SK-N-SH (cell line): ENCODE measurements around the gene C19orf12. TPM values are rescaled to one million over a fixed set of nuclear protein-coding genes. Genes with fewer than 3 reads are reported as not detected.

Experiments
- CTCF ChIA-PET: fragments of 300-600, 350-600 bp; formaldehyde crosslinking; extraction: SDS; loops from one replicate; lab custom pipeline; 2021; lab: Yijun Ruan, JAX
- POLR2A ChIA-PET: fragments of 350-600 bp; sonication (Branson Sonifier 250); formaldehyde crosslinking; extraction: SDS; loops from one replicate; lab custom pipeline; 2020; ENCODE audit warnings: antibody characterized with exemption, inconsistent platforms; lab: Yijun Ruan, JAX
- DNase-seq: peaks from one replicate; pipeline ENCODE4 v3.0.0; 2012
- H2AFZ ChIP-seq: fragments of 200-600 bp; sonication (generic); 2 replicates; pipeline ENCODE4 v1.8.1; 2016; ENCODE audit warnings: antibody characterized with exemption, mild to moderate bottlenecking, low read depth
- H3F3A ChIP-seq: fragments of 200-600 bp; sonication (generic); replicated peaks from 2 replicates; pipeline ENCODE3; 2016; ENCODE audit warnings: antibody characterized with exemption, mild to moderate bottlenecking; ENCODE audit not compliant: insufficient read depth
- H3K27ac ChIP-seq, 2 experiments: fragments of 200-500 bp in 1 of 2; fragments of 200-600 bp in 1 of 2; sonication (Bioruptor generic) in 1 of 2; sonication (generic), shearing (Covaris generic) in 1 of 2; 2 replicates each; pipeline versions ENCODE4 v1.5.1 to v1.6.1; 2014 to 2016; ENCODE audit warnings: low read depth in 2 of 2, inconsistent platforms in 1 of 2, low read length in 1 of 2, mild to moderate bottlenecking in 1 of 2, mixed read lengths in 1 of 2
- H3K27me3 ChIP-seq: fragments of 200-600 bp; sonication (generic), shearing (Covaris generic); 2 replicates; pipeline ENCODE4 v1.6.1; 2016; ENCODE audit warnings: mixed run types; ENCODE audit not compliant: insufficient read depth
- H3K36me3 ChIP-seq, 2 experiments: fragments of 200-500 bp in 1 of 2; fragments of 200-600 bp in 1 of 2; sonication (Bioruptor generic) in 1 of 2; sonication (generic) in 1 of 2; replicated peaks in 1 of 2; 2 replicates each; pipeline versions ENCODE3 to v1.5.1; 2014 to 2016; ENCODE audit warnings: low read length in 1 of 2, mild to moderate bottlenecking in 1 of 2; ENCODE audit not compliant: insufficient read depth in 2 of 2, control insufficient read depth in 1 of 2
- H3K4me1 ChIP-seq, 2 experiments: fragments of 200-500 bp in 1 of 2; fragments of 200-600 bp in 1 of 2; sonication (Bioruptor generic) in 1 of 2; sonication (generic), shearing (Covaris generic) in 1 of 2; 2 replicates each; pipeline versions ENCODE4 v1.5.1 to v1.6.1; 2014 to 2016; ENCODE audit warnings: low read depth in 1 of 2, low read length in 1 of 2, mixed run types in 1 of 2; ENCODE audit not compliant: insufficient read depth in 2 of 2, control insufficient read depth in 1 of 2
- H3K4me2 ChIP-seq: fragments of 200-600 bp; sonication (generic), shearing (Covaris generic); 2 replicates; pipeline ENCODE4 v1.6.1; 2017; ENCODE audit warnings: mixed run types
- H3K4me3 ChIP-seq, 2 experiments: fragments of 200-500 bp in 1 of 2; fragments of 200-600 bp in 1 of 2; sonication (Bioruptor generic) in 1 of 2; sonication (generic), shearing (Covaris generic) in 1 of 2; 2 replicates each; pipeline versions ENCODE4 v1.5.1 to v1.8.1; 2014 to 2016; ENCODE audit warnings: low read depth in 2 of 2, inconsistent platforms in 1 of 2, low read length in 1 of 2, mild to moderate bottlenecking in 1 of 2, mixed read lengths in 1 of 2, moderate library complexity in 1 of 2
- H3K79me2 ChIP-seq: fragments of 200-600 bp; sonication (generic); 2 replicates; pipeline ENCODE4 v1.8.1; 2017; ENCODE audit warnings: mild to moderate bottlenecking; ENCODE audit not compliant: insufficient read depth
- H3K9ac ChIP-seq: fragments of 200-600 bp; sonication (generic); 2 replicates; pipeline ENCODE4 v1.6.1; 2017; ENCODE audit warnings: mixed run types
- H3K9me2 ChIP-seq: fragments of 200-600 bp; sonication (generic); 2 replicates; pipeline ENCODE4 v1.6.1; 2017; ENCODE audit warnings: mixed run types
- H3K9me3 ChIP-seq: fragments of 200-600 bp; sonication (generic); 2 replicates; pipeline ENCODE4 v1.6.1; 2017; ENCODE audit warnings: mixed run types, mild to moderate bottlenecking, moderate library complexity
- H4K20me1 ChIP-seq: fragments of 200-600 bp; sonication (generic); 2 replicates; pipeline ENCODE4 v1.6.1; 2017; ENCODE audit warnings: mild to moderate bottlenecking, mixed run types; ENCODE audit not compliant: insufficient read depth
- CTCF ChIP-seq: fragments of 200-600 bp; sonication (generic); IDR thresholded peaks from 2 replicates; pipeline ENCODE4 v1.6.1; 2017; ENCODE audit warnings: antibody characterized with exemption, mild to moderate bottlenecking, moderate library complexity
- EP300 ChIP-seq, 2 experiments: IDR thresholded peaks; 2 replicates each; pipeline versions ENCODE4 v1.4.0 to v1.6.1; 2012; ENCODE audit warnings: borderline replicate concordance in 1 of 2, low read depth in 1 of 2, low read length in 1 of 2
- FOSL2 ChIP-seq: IDR thresholded peaks from 2 replicates; pipeline ENCODE4 v1.4.0; 2012; ENCODE audit warnings: low read depth, mild to moderate bottlenecking, moderate library complexity, borderline replicate concordance
- GABPA ChIP-seq: IDR thresholded peaks from 2 replicates; pipeline ENCODE4 v1.4.0; 2012; ENCODE audit warnings: low read depth, mild to moderate bottlenecking
- IRF3 ChIP-seq: fragments of 150-350 bp; IDR thresholded peaks from 2 replicates; pipeline ENCODE4 v1.6.1; 2016; ENCODE audit warnings: mild to moderate bottlenecking, low read depth, low read length
- MAX ChIP-seq: IDR thresholded peaks from 2 replicates; pipeline ENCODE4 v1.4.0; 2012; ENCODE audit warnings: low read depth
- MEF2A ChIP-seq: IDR thresholded peaks from 2 replicates; pipeline ENCODE4 v1.4.0; 2012; ENCODE audit warnings: low read depth, borderline replicate concordance
- MXI1 ChIP-seq: IDR thresholded peaks from 2 replicates; pipeline ENCODE4 v1.6.1; 2012; ENCODE audit warnings: mild to moderate bottlenecking, low read depth, low read length, improper control_type of control experiment
- POLR2AphosphoS5 ChIP-seq: IDR thresholded peaks from 2 replicates; pipeline ENCODE4 v1.6.1; 2012; ENCODE audit warnings: low read depth, low read length
- SIN3A ChIP-seq: IDR thresholded peaks from 2 replicates; pipeline ENCODE4 v1.6.1; 2012; ENCODE audit warnings: low read depth, mild to moderate bottlenecking, low read length, moderate library complexity, borderline replicate concordance
- TCF12 ChIP-seq: IDR thresholded peaks from 2 replicates; pipeline ENCODE4 v1.4.0; 2012
- TEAD4 ChIP-seq: IDR thresholded peaks from 2 replicates; pipeline ENCODE4 v1.4.0; 2012; ENCODE audit warnings: mild to moderate bottlenecking, borderline replicate concordance; ENCODE audit not compliant: insufficient read depth
- YY1 ChIP-seq: IDR thresholded peaks from 2 replicates; pipeline ENCODE4 v1.4.0; 2012; ENCODE audit warnings: low read depth, mild to moderate bottlenecking
- ZBTB33 ChIP-seq: IDR thresholded peaks from 2 replicates; pipeline ENCODE4 v1.4.0; 2012; ENCODE audit warnings: low read depth, borderline replicate concordance
- WGBS: methylation state at CpG from one replicate; pipeline ENCODE4 v1.1.6; 2017; ENCODE audit warnings: low lambda C conversion rate; 5-methylcytosine and 5-hydroxymethylcytosine counted together
- polyA plus RNA-seq, 3 experiments: library from polyadenylated mRNA; depleted of rRNA; stranded (reverse); fragments of >200 nt; gene quantifications; 2 replicates each; pipeline ENCODE4 v1.2.3, GENCODE V29; 2012

The C19orf12 gene
- polyA plus RNA-seq, 1 of the 3 experiments (the other 2 are of a cell fraction) = 30.5 TPM

- no peak overlapping the region for H2AFZ ChIP-seq
- no peak overlapping the region for H3K4me3 ChIP-seq
- DNase-seq = no peak
- no peaks in the 10 kb centered on the region for H3K27me3 ChIP-seq
- POLR2A ChIA-PET = no interaction called here
- H4K20me1 ChIP-seq = no peaks in the 10 kb centered on the region
- no peak overlapping the region for H3K27ac ChIP-seq
- 55% methylated on average over 7 of the region's 7 CpGs for WGBS
- no peak for TF ChIP-seq MXI1
- no peak for TF ChIP-seq CTCF
- TF ChIP-seq GABPA = no peak
- TF ChIP-seq TEAD4 = no peak
- TF ChIP-seq TCF12 = no peak
- no peak for TF ChIP-seq POLR2AphosphoS5
- no peak for TF ChIP-seq ZBTB33
- TF ChIP-seq MAX = no peak
- TF ChIP-seq EP300 (IDR thresholded peaks at IDR 0.05; ENCODE audit: borderline replicate concordance in 1 of 2, low read depth in 1 of 2, low read length in 1 of 2) = no peak
- no peak for TF ChIP-seq IRF3
- no peak for TF ChIP-seq FOSL2
- TF ChIP-seq SIN3A = no peak
- TF ChIP-seq MEF2A = no peak
- TF ChIP-seq YY1 = no peak
- CTCF ChIA-PET = interaction anchor here (0.8 to 8.1 kb wide), 7 partner anchors 11 to 124 kb away, joined by 3 to 40 read pairs (median 5); no protein-coding TSS in a partner anchor
- H3K79me2 ChIP-seq = no peaks in the 10 kb centered on the region
- no peaks in the 10 kb centered on the region for H3K9me3 ChIP-seq
- H3K9me2 ChIP-seq = no peaks in the 10 kb centered on the region
- H3K36me3 ChIP-seq = no peaks in the 10 kb centered on the region
- no peak overlapping the region for H3K4me2 ChIP-seq
- H3K4me1 ChIP-seq = no peaks in the 10 kb centered on the region
- H3K9ac ChIP-seq = no peak overlapping the region
- no peaks in the 10 kb centered on the region for H3F3A ChIP-seq
Measured at GRCh38 chr19:29748996-29749849, 34.2 kb upstream of the C19orf12 start.
